ENCODE data around the gene HYDIN.
"Not testable (repeated sequence)": the region's sequence is repeated elsewhere in the genome, so short reads cannot be mapped to it uniquely, and the experiment has no call there.

GRCh38 chr16:70920661-70921060, 309.9 kb downstream of the HYDIN start:
- TF ChIP-seq POLR2A (IDR thresholded peaks at IDR 0.05; ENCODE audit: low read depth, low read length); POLR2AphosphoS5 (IDR thresholded peaks at IDR 0.05; ENCODE audit: low read depth, low read length); TAF1 (IDR thresholded peaks at IDR 0.05; ENCODE audit: low read depth, low read length); POU2F2 (IDR thresholded peaks at IDR 0.05; ENCODE audit: low read depth, low read length); PAX5 (IDR thresholded peaks at IDR 0.05; ENCODE audit: insufficient read depth, low read length, severe bottlenecking); SPI1 (IDR thresholded peaks at IDR 0.05; ENCODE audit: low read depth, low read length): not testable (repeated sequence)

Data from GM12891 (cell line).